ENCODE results near the gene TPP1. TPM values are rescaled to one million over a fixed set of nuclear protein-coding genes. Genes with fewer than 3 reads are reported as not detected.

Gene TPP1
- total and polyA plus RNA-seq, 7 donors = 13.2 to 60.3 (median 47.9) TPM

DNA sequence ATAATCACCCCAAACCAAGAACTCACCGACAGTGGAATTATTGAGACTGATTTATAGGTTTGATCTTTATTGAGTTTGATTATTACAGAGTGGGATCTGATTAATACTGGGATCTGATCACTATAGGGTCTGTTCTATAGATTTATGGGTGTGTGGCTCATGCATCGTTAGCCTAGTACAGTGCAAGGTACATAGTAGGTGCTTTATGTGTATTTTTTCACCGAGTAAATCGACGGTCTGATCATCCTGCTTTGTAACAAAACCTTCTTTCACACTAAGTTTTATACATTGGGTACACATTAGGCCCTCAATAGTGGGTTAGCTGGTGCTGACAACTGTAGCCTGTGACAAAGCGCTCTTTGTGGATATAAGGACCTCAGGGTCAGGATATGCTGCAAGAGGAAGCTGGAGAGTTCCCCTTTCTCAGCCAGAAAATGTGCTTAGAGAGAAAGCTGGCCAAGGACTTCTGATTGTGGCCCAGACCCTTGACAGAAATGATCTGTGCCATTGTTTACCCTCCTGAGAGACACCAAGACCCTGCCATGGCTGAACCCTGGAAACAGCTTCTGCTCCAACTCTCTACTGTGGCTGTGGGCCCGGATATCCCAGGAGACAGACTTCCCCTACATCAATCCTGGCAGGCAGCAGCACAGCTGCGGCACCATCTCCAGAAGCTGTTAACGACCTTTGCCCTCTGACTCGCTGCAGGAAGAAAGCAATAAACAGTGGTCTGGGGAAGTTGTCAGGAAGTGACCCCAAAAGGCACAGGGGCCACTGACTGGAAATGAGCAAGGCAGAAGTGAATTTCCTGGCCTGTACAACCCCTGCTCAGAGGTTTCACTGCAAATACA, 16.1 kb upstream of the TPP1 start:
- no peaks in the 10 kb centered on the region for H3K9me3 ChIP-seq
- H3K27me3 ChIP-seq = no peaks in the 10 kb centered on the region
- peak; percentile 80 for DNase-seq
- peaks cover 0 to 64% (median 54%) of the 10 kb centered on the region in 4 donors for H3K4me1 ChIP-seq
- intact Hi-C loops (cut with DNase I) = no loop called here
- peaks cover 13 to 49% (median 29%) of the 10 kb centered on the region in 4 donors for H3K36me3 ChIP-seq
- TF ChIP-seq POLR2AphosphoS5 (IDR thresholded peaks at IDR 0.05) = peak in 3 of 4 donors; percentile 47 to 48 (median 48)
- TF ChIP-seq POLR2A (IDR thresholded peaks at IDR 0.05) = no peak
- TF ChIP-seq EP300 (IDR thresholded peaks at IDR 0.05) = no peak
- no peak for TF ChIP-seq CTCF (IDR thresholded peaks at IDR 0.05)
- H3K4me3 ChIP-seq = no peak overlapping the region
- peak overlapping the region; percentile 58 to 76 (median 70) for H3K27ac ChIP-seq
- 41 to 44% methylated on average over 10 of the region's 10 CpGs for WGBS, 2 donors

- DNase-seq = no peak
- Histone ChIP-seq H3K4me1 (peaks cover 0 to 59% (median 50%) of the 10 kb centered on the region in 4 donors), H3K4me3 (no peak overlapping the region), H3K9me3 (no peaks in the 10 kb centered on the region), H3K27me3 (no peaks in the 10 kb centered on the region), H3K36me3 (peaks cover 6 to 49% (median 29%) of the 10 kb centered on the region in 4 donors), H3K27ac (peak overlapping the region; percentile 58 to 76 (median 70))
- 71 to 77% methylated on average over 1 of the region's 1 CpG for WGBS, 2 donors
- intact Hi-C loops (cut with DNase I) = no loop called here
- TF ChIP-seq CTCF (IDR thresholded peaks at IDR 0.05) (no peak), EP300 (IDR thresholded peaks at IDR 0.05) (no peak), POLR2AphosphoS5 (IDR thresholded peaks at IDR 0.05) (no peak), POLR2A (IDR thresholded peaks at IDR 0.05) (no peak)
Measured at GRCh38 chr11:6634534-6634933, 15.3 kb upstream of the TPP1 start.

DNA sequence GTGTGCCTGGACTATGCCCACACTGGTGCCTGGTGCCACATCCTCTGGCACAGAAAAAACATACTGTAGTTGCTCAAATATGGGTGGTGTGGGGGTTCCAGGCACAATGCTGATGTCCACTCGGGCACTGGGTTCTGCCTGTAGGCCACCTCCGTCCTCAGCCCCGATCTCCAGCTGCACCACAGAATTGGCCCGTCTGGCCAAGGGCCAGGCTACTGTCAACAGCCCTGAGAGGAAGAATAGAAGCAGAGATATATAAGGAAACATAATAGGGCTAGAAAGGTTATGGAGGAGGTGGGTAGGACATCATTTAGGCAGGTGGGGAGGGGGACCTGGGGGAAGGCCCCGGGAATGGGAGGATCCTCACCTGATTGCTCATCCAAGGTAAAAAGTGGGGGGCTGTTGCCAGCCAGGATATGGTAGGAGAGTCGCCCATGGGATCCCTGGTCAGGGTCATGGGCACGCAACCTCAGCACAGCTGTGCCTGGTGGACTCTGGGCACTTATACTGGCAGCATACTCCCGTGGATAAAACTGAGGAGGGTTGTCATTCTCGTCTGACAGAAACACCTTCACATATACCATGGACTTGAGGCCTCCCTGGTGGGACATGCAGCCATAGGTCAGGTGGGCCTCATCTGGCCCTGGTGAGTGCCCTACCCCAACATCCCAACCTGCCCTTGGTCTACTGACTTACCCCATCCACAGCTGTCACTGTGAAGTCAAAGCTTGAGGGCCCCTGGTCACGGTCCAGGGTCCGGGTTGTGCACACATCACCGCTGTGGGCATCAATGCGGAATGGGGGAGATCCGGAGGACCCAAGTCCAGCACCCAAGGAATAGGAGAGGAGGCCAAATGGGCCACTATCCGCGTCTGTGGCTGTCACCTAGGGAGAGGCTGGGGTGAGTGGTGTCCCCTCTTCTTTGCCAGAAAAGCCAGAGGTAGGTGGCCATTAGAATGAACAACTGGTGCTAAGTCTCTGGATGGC, 14.5 kb upstream of the TPP1 start:
- H3K4me3 ChIP-seq = no peak overlapping the region
- intact Hi-C loops (cut with DNase I) = no loop called here
- peaks cover 5 to 53% (median 34%) of the 10 kb centered on the region in 4 donors for H3K36me3 ChIP-seq
- peak overlapping the region in 1 of 4 donors; percentile 76 for H3K27ac ChIP-seq
- no peak for DNase-seq
- 94 to 95% methylated on average over 16 of the region's 16 CpGs for WGBS, 2 donors
- H3K4me1 ChIP-seq = peaks cover 0 to 51% (median 42%) of the 10 kb centered on the region in 4 donors
- H3K27me3 ChIP-seq = no peaks in the 10 kb centered on the region
- no peaks in the 10 kb centered on the region for H3K9me3 ChIP-seq
- TF ChIP-seq POLR2AphosphoS5 (IDR thresholded peaks at IDR 0.05) (no peak), CTCF (IDR thresholded peaks at IDR 0.05) (no peak), EP300 (IDR thresholded peaks at IDR 0.05) (no peak), POLR2A (IDR thresholded peaks at IDR 0.05) (no peak)

- whole genome bisulfite sequencing, 2 donors = 92 to 95% methylated on average over 29 of the region's 29 CpGs
- TF ChIP-seq EP300 (IDR thresholded peaks at IDR 0.05) = no peak
- TF ChIP-seq POLR2AphosphoS5 (IDR thresholded peaks at IDR 0.05) = no peak
- no peak for TF ChIP-seq CTCF (IDR thresholded peaks at IDR 0.05)
- no peak for TF ChIP-seq POLR2A (IDR thresholded peaks at IDR 0.05)
- H3K4me1 ChIP-seq = peaks cover 0 to 38% (median 29%) of the 10 kb centered on the region in 4 donors
- H3K9me3 ChIP-seq = no peaks in the 10 kb centered on the region
- no peak overlapping the region for H3K27ac ChIP-seq
- DNase-seq = no peak
- intact Hi-C loops (cut with DNase I) = no loop called here
- peaks cover 5 to 65% (median 37%) of the 10 kb centered on the region in 4 donors for H3K36me3 ChIP-seq
- H3K4me3 ChIP-seq = no peak overlapping the region
- no peaks in the 10 kb centered on the region for H3K27me3 ChIP-seq
Measured at GRCh38 chr11:6632116-6633073, 13.2 kb upstream of the TPP1 start.
